ENCODE results near the gene TTF1.
"Not testable (repeated sequence)": the region's sequence is repeated elsewhere in the genome, so short reads cannot be mapped to it uniquely, and the experiment has no call there.

DNA sequence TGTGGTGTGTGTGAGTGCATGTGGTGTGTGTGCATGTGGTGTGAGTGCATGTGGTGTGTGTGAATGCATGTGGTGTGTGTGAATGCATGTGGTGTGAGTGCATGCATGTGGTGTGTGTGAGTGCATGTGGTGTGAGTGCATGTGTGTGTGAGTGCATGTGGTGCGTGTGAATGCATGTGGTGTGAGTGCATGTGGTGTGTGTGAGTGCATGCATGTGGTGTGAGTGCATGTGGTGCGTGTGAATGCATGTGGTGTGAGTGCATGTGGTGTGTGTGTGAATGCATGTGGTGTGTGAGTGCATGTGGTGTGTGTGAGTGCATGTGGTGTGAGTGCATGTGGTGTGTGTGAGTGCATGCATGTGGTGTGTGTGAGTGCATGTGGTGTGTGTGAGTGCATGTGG lies 28.9 kb downstream of the TTF1 start:
- TF ChIP-seq CTCF (conservative IDR thresholded peaks at IDR 0.05; ENCODE audit: low read length); EZH2phosphoT487 (IDR thresholded peaks at IDR 0.05; ENCODE audit: borderline replicate concordance): not testable (repeated sequence)
